HG03460 (cell line): ENCODE results near the gene OTOR.

Source experiments
- ATAC-seq: cut with Tn5 transposase; IDR thresholded peaks from one replicate; pipeline ENCODE4 v1.9.1; 2021; ENCODE audit not compliant: unreplicated experiment

The OTOR gene

GRCh38 chr20:16747291-16747811 lies 807 bp upstream of the OTOR start:
- ATAC-seq = no peak

GRCh38 chr20:16749573-16749972 lies 1.4 kb downstream of the OTOR start:
- ATAC-seq = no peak

GRCh38 chr20:16752082-16752481 lies 3.9 kb downstream of the OTOR start:
- no peak for ATAC-seq

GRCh38 chr20:16752901-16753300 lies 4.7 kb downstream of the OTOR start:
- ATAC-seq = no peak

- ATAC-seq = no peak
Measured at GRCh38 chr20:16758454-16759180, 10.5 kb downstream of the OTOR start.

- ATAC-seq = no peak
Measured at GRCh38 chr20:16759181-16759563, 11.0 kb downstream of the OTOR start.

- no peak for ATAC-seq
Measured at GRCh38 chr20:16760431-16761304, 12.5 kb downstream of the OTOR start.

- no peak for ATAC-seq
Measured at GRCh38 chr20:16761305-16761829, 13.2 kb downstream of the OTOR start.

- no peak for ATAC-seq
Measured at GRCh38 chr20:16764560-16764959, 16.4 kb downstream of the OTOR start.

- ATAC-seq = no peak
Measured at GRCh38 chr20:16771213-16771612, 23.1 kb downstream of the OTOR start.

- no peak for ATAC-seq
Measured at GRCh38 chr20:16775961-16776360, 27.8 kb downstream of the OTOR start.

- ATAC-seq = no peak
Measured at GRCh38 chr20:16777126-16777525, 29.0 kb downstream of the OTOR start.

- no peak for ATAC-seq
Measured at GRCh38 chr20:16778159-16778558, 30.0 kb downstream of the OTOR start.

- no peak for ATAC-seq
Measured at GRCh38 chr20:16781496-16781895, 33.3 kb downstream of the OTOR start.

GRCh38 chr20:16785226-16785625 lies 37.1 kb downstream of the OTOR start:
- ATAC-seq = no peak
